Smooth muscle cell (in vitro differentiated cells): ENCODE measurements around the gene NOD1. TPM values are rescaled to one million over a fixed set of nuclear protein-coding genes. Genes with fewer than 3 reads are reported as not detected.

ENCODE experiments used
- DNase-seq: peaks from one replicate; lab custom pipeline; 2025; ENCODE audit not compliant: unreplicated experiment; lab: John Stamatoyannopoulos, UW
- H2AFZ ChIP-seq: fragments of 200-600 bp; sonication (generic); 2 replicates; pipeline ENCODE4 v1.6.0; 2016; ENCODE audit warnings: antibody characterized with exemption, low read depth, mild to moderate bottlenecking
- H3F3A ChIP-seq: fragments of 200-600 bp; sonication (generic); 2 replicates; pipeline ENCODE4 v1.6.0; 2017; ENCODE audit warnings: antibody characterized with exemption, low read depth
- H3K27ac ChIP-seq: fragments of 200-600 bp; sonication (generic); 2 replicates; pipeline ENCODE4 v1.5.1; 2016; ENCODE audit warnings: low read depth, mild to moderate bottlenecking
- H3K27me3 ChIP-seq: fragments of 200-600 bp; sonication (generic); 2 replicates; pipeline ENCODE4 v1.6.1; 2016; ENCODE audit warnings: low read depth, mild to moderate bottlenecking
- H3K36me3 ChIP-seq: fragments of 200-600 bp; sonication (generic); 2 replicates; pipeline ENCODE4 v1.5.1; 2016; ENCODE audit warnings: low read depth
- H3K4me1 ChIP-seq: fragments of 200-600 bp; sonication (generic); 2 replicates; pipeline ENCODE4 v1.5.1; 2016; ENCODE audit warnings: low read depth
- H3K4me2 ChIP-seq: fragments of 200-600 bp; sonication (generic); 2 replicates; pipeline ENCODE4 v1.6.0; 2016; ENCODE audit warnings: mild to moderate bottlenecking
- H3K4me3 ChIP-seq: fragments of 200-600 bp; sonication (generic); 2 replicates; pipeline ENCODE4 v1.5.1; 2016; ENCODE audit warnings: mild to moderate bottlenecking
- H3K79me2 ChIP-seq: fragments of 200-600 bp; sonication (generic); 2 replicates; pipeline ENCODE4 v1.6.0; 2016; ENCODE audit warnings: low read depth, mild to moderate bottlenecking
- H3K9ac ChIP-seq: fragments of 200-600 bp; sonication (generic); 2 replicates; pipeline ENCODE4 v1.6.0; 2016; ENCODE audit warnings: low read depth
- H3K9me3 ChIP-seq: fragments of 200-600 bp; sonication (generic); replicated peaks from 2 replicates; pipeline ENCODE4 v1.5.1; 2016; ENCODE audit warnings: low read depth
- H4K20me1 ChIP-seq: fragments of 200-600 bp; sonication (generic); 2 replicates; pipeline ENCODE4 v1.6.0; 2016; ENCODE audit warnings: low read depth
- WGBS: methylation state at CpG from one replicate; pipeline ENCODE4 v1.1.7; 2016; ENCODE audit warnings: low lambda C conversion rate; 5-methylcytosine and 5-hydroxymethylcytosine counted together
- polyA plus RNA-seq: library from polyadenylated mRNA; unstranded; fragments of >200 nt; fragmentation: Nextera tagmentation; extraction: Ambion mirVana; gene quantifications from 2 replicates; pipeline ENCODE4 v1.2.1, GENCODE V29; 2016
- total RNA-seq: library from RNA; depleted of rRNA; stranded (reverse); fragments of >200 nt; gene quantifications from 2 replicates; pipeline ENCODE4 v1.2.3, GENCODE V29; 2014
- TF ChIP-seq, protein P1 (sequence below): fragments of 200-600 bp; sonication (generic); IDR thresholded peaks from 2 replicates; pipeline ENCODE4 v1.5.1; 2017; ENCODE audit warnings: borderline replicate concordance, mild to moderate bottlenecking, antibody characterized with exemption; ENCODE audit not compliant: insufficient read depth, poor library complexity, severe bottlenecking

Gene NOD1
- total and polyA plus RNA-seq, 2 experiments from 2014 or later: 8.6 to 10.5 TPM

DNA sequence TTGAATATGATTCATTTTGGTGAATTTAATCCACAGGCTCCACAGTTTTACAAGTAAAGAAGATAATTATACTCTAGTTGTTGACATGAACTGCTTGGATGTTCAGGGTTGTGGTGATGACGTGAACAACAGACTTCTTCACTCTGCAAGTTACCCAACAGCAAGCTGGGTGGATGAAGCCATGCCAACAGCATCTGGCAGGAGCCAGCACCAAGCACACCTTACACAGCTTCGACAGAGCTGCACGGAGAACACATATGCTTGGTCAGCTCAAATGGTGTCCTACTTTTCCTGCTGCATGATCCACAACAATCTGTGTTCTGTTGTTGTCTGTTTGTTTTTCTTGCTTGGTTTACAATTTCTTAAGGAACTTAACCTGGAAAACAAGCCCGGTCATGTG lies 9.8 kb downstream of the NOD1 start:
- no peaks in the 10 kb centered on the region for H3K36me3 ChIP-seq
- DNase-seq: no peak
- no peaks in the 10 kb centered on the region for H3K9me3 ChIP-seq
- H3K79me2 ChIP-seq: peaks cover 26% of the 10 kb centered on the region
- TF ChIP-seq, protein P1, sequence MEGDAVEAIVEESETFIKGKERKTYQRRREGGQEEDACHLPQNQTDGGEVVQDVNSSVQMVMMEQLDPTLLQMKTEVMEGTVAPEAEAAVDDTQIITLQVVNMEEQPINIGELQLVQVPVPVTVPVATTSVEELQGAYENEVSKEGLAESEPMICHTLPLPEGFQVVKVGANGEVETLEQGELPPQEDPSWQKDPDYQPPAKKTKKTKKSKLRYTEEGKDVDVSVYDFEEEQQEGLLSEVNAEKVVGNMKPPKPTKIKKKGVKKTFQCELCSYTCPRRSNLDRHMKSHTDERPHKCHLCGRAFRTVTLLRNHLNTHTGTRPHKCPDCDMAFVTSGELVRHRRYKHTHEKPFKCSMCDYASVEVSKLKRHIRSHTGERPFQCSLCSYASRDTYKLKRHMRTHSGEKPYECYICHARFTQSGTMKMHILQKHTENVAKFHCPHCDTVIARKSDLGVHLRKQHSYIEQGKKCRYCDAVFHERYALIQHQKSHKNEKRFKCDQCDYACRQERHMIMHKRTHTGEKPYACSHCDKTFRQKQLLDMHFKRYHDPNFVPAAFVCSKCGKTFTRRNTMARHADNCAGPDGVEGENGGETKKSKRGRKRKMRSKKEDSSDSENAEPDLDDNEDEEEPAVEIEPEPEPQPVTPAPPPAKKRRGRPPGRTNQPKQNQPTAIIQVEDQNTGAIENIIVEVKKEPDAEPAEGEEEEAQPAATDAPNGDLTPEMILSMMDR: no peak
- peaks cover 56% of the 10 kb centered on the region for H3F3A ChIP-seq
- peak overlapping the region; percentile 76 for H3K9ac ChIP-seq
- no peak overlapping the region for H2AFZ ChIP-seq
- peak overlapping the region; percentile 73 for H3K4me2 ChIP-seq
- H3K4me3 ChIP-seq: no peak overlapping the region
- peaks cover 31% of the 10 kb centered on the region for H3K4me1 ChIP-seq
- no peaks in the 10 kb centered on the region for H3K27me3 ChIP-seq
- peak overlapping the region; percentile 90 for H3K27ac ChIP-seq
- 48% methylated on average over 4 of the region's 4 CpGs for whole genome bisulfite sequencing
- peaks cover 14% of the 10 kb centered on the region for H4K20me1 ChIP-seq

GRCh38 chr7:30468041-30468440 lies 10.5 kb downstream of the NOD1 start:
- peaks cover 30% of the 10 kb centered on the region for H3K4me1 ChIP-seq
- 98% methylated on average over 2 of the region's 2 CpGs for WGBS
- DNase-seq: no peak
- no peak overlapping the region for H3K4me3 ChIP-seq
- no peaks in the 10 kb centered on the region for H3K36me3 ChIP-seq
- peaks cover 14% of the 10 kb centered on the region for H4K20me1 ChIP-seq
- H3F3A ChIP-seq: peaks cover 49% of the 10 kb centered on the region
- peak overlapping the region; percentile 90 for H3K27ac ChIP-seq
- TF ChIP-seq, protein P1: no peak
- H3K79me2 ChIP-seq: peaks cover 31% of the 10 kb centered on the region
- no peak overlapping the region for H2AFZ ChIP-seq
- no peaks in the 10 kb centered on the region for H3K27me3 ChIP-seq
- no peaks in the 10 kb centered on the region for H3K9me3 ChIP-seq
- H3K4me2 ChIP-seq: peak overlapping the region; percentile 73
- H3K9ac ChIP-seq: peak overlapping the region; percentile 76

DNA sequence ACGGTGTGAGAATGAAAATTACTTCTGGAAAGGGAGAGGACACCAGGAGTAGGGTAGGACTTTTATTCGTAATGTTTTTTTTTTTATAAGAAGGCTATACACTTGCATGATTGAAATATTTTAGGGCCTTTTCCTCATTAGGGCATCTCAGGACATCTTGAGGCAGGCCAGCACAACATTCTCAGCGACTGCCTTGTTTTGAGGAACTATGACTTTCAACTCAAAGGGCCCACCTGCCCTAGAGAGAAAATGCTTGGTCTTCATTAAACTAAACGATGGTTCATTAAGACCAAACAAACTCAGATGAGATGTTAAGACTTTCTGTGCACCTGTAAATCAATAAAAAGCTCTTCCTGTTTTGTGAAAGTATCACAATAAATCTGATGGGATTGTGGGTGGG lies 11.3 kb downstream of the NOD1 start:
- no peak for DNase-seq
- H3K9ac ChIP-seq: no peak overlapping the region
- H3K4me2 ChIP-seq: no peak overlapping the region
- H3K4me3 ChIP-seq: no peak overlapping the region
- no peak overlapping the region for H2AFZ ChIP-seq
- H3K27me3 ChIP-seq: no peaks in the 10 kb centered on the region
- peaks cover 31% of the 10 kb centered on the region for H3K79me2 ChIP-seq
- peaks cover 44% of the 10 kb centered on the region for H3F3A ChIP-seq
- no peaks in the 10 kb centered on the region for H3K36me3 ChIP-seq
- H3K9me3 ChIP-seq: no peaks in the 10 kb centered on the region
- peaks cover 24% of the 10 kb centered on the region for H3K4me1 ChIP-seq
- TF ChIP-seq, protein P1: no peak
- WGBS: 93% methylated on average over 4 of the region's 4 CpGs
- H3K27ac ChIP-seq: no peak overlapping the region
- peaks cover 11% of the 10 kb centered on the region for H4K20me1 ChIP-seq

GRCh38 chr7:30466266-30466665 lies 12.3 kb downstream of the NOD1 start:
- peak overlapping the region; percentile 56 for H3K27ac ChIP-seq
- TF ChIP-seq, protein P1: no peak
- H3K79me2 ChIP-seq: peaks cover 31% of the 10 kb centered on the region
- no peaks in the 10 kb centered on the region for H3K9me3 ChIP-seq
- H3K27me3 ChIP-seq: no peaks in the 10 kb centered on the region
- H3K4me1 ChIP-seq: peaks cover 15% of the 10 kb centered on the region
- H4K20me1 ChIP-seq: peaks cover 4% of the 10 kb centered on the region
- no peaks in the 10 kb centered on the region for H3K36me3 ChIP-seq
- 90% methylated on average over 4 of the region's 4 CpGs for WGBS
- peak overlapping the region; percentile 53 for H3K4me2 ChIP-seq
- H3F3A ChIP-seq: peaks cover 34% of the 10 kb centered on the region
- no peak overlapping the region for H2AFZ ChIP-seq
- no peak for DNase-seq
- H3K4me3 ChIP-seq: no peak overlapping the region
- H3K9ac ChIP-seq: no peak overlapping the region
